Measurements from ENCODE around the gene TMEM213. TPM values are rescaled to one million over a fixed set of nuclear protein-coding genes. Genes with fewer than 3 reads are reported as not detected.

Gene TMEM213
- total and polyA plus RNA-seq, 2 of the 13 experiments (the other 11 are each of a cell fraction or from before 2014, with no cell fraction given) = not detected

DNA sequence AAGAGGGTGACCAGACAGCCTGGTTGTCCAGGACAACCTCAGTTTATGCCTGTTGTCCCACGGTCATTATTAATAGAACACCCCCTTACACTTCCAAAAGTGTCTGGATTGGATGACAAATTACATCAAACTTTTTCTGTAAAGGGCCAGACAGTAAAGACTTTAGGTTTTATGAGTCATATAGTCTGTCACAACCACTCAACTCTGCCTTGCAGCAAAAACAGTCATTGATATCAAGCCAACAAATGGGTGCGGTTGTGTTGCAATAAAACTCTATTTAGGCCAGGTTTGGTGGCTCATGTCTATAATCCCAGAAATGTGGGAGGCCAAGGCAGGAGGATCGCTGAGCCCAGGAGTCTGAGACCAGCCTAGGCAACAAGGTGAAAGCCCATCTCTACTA, 66.9 kb downstream of the TMEM213 start (continued):
- TF ChIP-seq, protein P1, sequence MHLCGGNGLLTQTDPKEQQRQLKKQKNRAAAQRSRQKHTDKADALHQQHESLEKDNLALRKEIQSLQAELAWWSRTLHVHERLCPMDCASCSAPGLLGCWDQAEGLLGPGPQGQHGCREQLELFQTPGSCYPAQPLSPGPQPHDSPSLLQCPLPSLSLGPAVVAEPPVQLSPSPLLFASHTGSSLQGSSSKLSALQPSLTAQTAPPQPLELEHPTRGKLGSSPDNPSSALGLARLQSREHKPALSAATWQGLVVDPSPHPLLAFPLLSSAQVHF (CRISPR knock-in tag; IDR thresholded peaks at IDR 0.05) = no peak
- TF ChIP-seq, protein P2, sequence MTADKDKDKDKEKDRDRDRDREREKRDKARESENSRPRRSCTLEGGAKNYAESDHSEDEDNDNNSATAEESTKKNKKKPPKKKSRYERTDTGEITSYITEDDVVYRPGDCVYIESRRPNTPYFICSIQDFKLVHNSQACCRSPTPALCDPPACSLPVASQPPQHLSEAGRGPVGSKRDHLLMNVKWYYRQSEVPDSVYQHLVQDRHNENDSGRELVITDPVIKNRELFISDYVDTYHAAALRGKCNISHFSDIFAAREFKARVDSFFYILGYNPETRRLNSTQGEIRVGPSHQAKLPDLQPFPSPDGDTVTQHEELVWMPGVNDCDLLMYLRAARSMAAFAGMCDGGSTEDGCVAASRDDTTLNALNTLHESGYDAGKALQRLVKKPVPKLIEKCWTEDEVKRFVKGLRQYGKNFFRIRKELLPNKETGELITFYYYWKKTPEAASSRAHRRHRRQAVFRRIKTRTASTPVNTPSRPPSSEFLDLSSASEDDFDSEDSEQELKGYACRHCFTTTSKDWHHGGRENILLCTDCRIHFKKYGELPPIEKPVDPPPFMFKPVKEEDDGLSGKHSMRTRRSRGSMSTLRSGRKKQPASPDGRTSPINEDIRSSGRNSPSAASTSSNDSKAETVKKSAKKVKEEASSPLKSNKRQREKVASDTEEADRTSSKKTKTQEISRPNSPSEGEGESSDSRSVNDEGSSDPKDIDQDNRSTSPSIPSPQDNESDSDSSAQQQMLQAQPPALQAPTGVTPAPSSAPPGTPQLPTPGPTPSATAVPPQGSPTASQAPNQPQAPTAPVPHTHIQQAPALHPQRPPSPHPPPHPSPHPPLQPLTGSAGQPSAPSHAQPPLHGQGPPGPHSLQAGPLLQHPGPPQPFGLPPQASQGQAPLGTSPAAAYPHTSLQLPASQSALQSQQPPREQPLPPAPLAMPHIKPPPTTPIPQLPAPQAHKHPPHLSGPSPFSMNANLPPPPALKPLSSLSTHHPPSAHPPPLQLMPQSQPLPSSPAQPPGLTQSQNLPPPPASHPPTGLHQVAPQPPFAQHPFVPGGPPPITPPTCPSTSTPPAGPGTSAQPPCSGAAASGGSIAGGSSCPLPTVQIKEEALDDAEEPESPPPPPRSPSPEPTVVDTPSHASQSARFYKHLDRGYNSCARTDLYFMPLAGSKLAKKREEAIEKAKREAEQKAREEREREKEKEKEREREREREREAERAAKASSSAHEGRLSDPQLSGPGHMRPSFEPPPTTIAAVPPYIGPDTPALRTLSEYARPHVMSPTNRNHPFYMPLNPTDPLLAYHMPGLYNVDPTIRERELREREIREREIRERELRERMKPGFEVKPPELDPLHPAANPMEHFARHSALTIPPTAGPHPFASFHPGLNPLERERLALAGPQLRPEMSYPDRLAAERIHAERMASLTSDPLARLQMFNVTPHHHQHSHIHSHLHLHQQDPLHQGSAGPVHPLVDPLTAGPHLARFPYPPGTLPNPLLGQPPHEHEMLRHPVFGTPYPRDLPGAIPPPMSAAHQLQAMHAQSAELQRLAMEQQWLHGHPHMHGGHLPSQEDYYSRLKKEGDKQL (CRISPR knock-in tag; IDR thresholded peaks at IDR 0.05; ENCODE audit: low read depth) = no peak
- TF ChIP-seq RFX1 (IDR thresholded peaks at IDR 0.05) = no peak
- TF ChIP-seq, protein P3, sequence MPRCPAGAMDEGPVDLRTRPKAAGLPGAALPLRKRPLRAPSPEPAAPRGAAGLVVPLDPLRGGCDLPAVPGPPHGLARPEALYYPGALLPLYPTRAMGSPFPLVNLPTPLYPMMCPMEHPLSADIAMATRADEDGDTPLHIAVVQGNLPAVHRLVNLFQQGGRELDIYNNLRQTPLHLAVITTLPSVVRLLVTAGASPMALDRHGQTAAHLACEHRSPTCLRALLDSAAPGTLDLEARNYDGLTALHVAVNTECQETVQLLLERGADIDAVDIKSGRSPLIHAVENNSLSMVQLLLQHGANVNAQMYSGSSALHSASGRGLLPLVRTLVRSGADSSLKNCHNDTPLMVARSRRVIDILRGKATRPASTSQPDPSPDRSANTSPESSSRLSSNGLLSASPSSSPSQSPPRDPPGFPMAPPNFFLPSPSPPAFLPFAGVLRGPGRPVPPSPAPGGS (CRISPR knock-in tag; IDR thresholded peaks at IDR 0.05) = no peak
- no peak for TF ChIP-seq RNF2 (conservative IDR thresholded peaks at IDR 0.05; ENCODE audit: low read depth)
- TF ChIP-seq MIXL1 (CRISPR knock-in tag; IDR thresholded peaks at IDR 0.05) = no peak
- no peak for TF ChIP-seq MBNL3 (CRISPR knock-in tag; conservative IDR thresholded peaks at IDR 0.05)

Measured in HepG2 (cell line).